Measurements from ENCODE around the gene MAN2A2.

- TF ChIP-seq GLIS3 (CRISPR knock-in tag; IDR thresholded peaks at IDR 0.05) = no peak
- no peak for TF ChIP-seq ZFP3 (CRISPR knock-in tag; IDR thresholded peaks at IDR 0.05)
- TF ChIP-seq PPARA (CRISPR knock-in tag; IDR thresholded peaks at IDR 0.05; ENCODE audit: borderline replicate concordance) = no peak
- no peak for TF ChIP-seq ZC3H10 (CRISPR knock-in tag; IDR thresholded peaks at IDR 0.05)
- TF ChIP-seq ZFP30 (CRISPR knock-in tag; IDR thresholded peaks at IDR 0.05) = no peak
- TF ChIP-seq TSHZ2 (CRISPR knock-in tag; IDR thresholded peaks at IDR 0.05) = no peak
- no peak for TF ChIP-seq POU6F1 (CRISPR knock-in tag; IDR thresholded peaks at IDR 0.05; ENCODE audit: borderline replicate concordance, low read depth)
- TF ChIP-seq SNAI2 (CRISPR knock-in tag; IDR thresholded peaks at IDR 0.05) = no peak
- TF ChIP-seq TOX (CRISPR knock-in tag; IDR thresholded peaks at IDR 0.05; ENCODE audit: borderline replicate concordance) = no peak
- no peak for TF ChIP-seq PATZ1 (CRISPR knock-in tag; IDR thresholded peaks at IDR 0.05; ENCODE audit: borderline replicate concordance)
- no peak for TF ChIP-seq ISL1 (CRISPR knock-in tag; IDR thresholded peaks at IDR 0.05)
- no peak for TF ChIP-seq ARNTL (CRISPR knock-in tag; IDR thresholded peaks at IDR 0.05; ENCODE audit: borderline replicate concordance, low read depth)
- no peak for TF ChIP-seq OSR1 (CRISPR knock-in tag; IDR thresholded peaks at IDR 0.05)
Observed at GRCh38 chr15:90904746-90905145, 1.6 kb downstream of the MAN2A2 start.

Measured in SK-N-SH treated with all-trans-retinoic acid at 6 μM for 48 hours (cell line).